HepG2 (cell line): ENCODE data around the gene TMEM86B. TPM values are rescaled to one million over a fixed set of nuclear protein-coding genes. Genes with fewer than 3 reads are reported as not detected.
A peak's percentile ranks its signal among the peaks of the same experiment; 100 is the strongest.

ENCODE experiments used
- ATF3 ChIP-seq: sonication (generic); formaldehyde crosslinking; IDR thresholded peaks from 2 replicates; pipeline ENCODE4 v1.4.0; 2020; ENCODE audit warnings: missing genetic modification reagents
- CBX2 ChIP-seq, 2 experiments: fragments of 200-600 bp in 1 of 2; sonication (generic); formaldehyde crosslinking in 1 of 2; IDR thresholded peaks; 2 replicates each; pipeline versions ENCODE4 v1.7.0 to v1.8.1; 2018 to 2022; ENCODE audit warnings: low read depth in 2 of 2, low read length in 1 of 2, mild to moderate bottlenecking in 1 of 2, missing genetic modification reagents in 1 of 2
- DMAP1 ChIP-seq: IDR thresholded peaks from 2 replicates; pipeline ENCODE4 v1.6.1; 2016
- FOXM1 ChIP-seq: sonication (generic); formaldehyde crosslinking; IDR thresholded peaks from 2 replicates; pipeline ENCODE4 v1.5.0; 2020; ENCODE audit warnings: missing genetic modification reagents
- GABPB1 ChIP-seq: IDR thresholded peaks from 2 replicates; pipeline ENCODE4 v1.6.1; 2016; ENCODE audit warnings: mild to moderate bottlenecking, missing genetic modification reagents, moderate library complexity, missing compliant biosample characterization
- IKZF4 ChIP-seq: sonication (generic); formaldehyde crosslinking; IDR thresholded peaks from 2 replicates; pipeline ENCODE4 v1.5.1; 2020; ENCODE audit warnings: borderline replicate concordance, mild to moderate bottlenecking, low read depth, missing genetic modification reagents; ENCODE audit errors: not compliant biosample characterization
- MNT ChIP-seq: fragments of 450-650 bp; IDR thresholded peaks from 2 replicates; pipeline ENCODE4 v1.6.1; 2016
- NONO ChIP-seq, 2 experiments: fragments of 450-650 bp in 1 of 2; sonication (generic) in 1 of 2; formaldehyde crosslinking in 1 of 2; IDR thresholded peaks in 1 of 2; conservative IDR thresholded peaks in 1 of 2; 2 replicates each; pipeline versions ENCODE4 v1.6.1 to v1.8.0; 2017 to 2022; ENCODE audit warnings: mild to moderate bottlenecking in 1 of 2, missing genetic modification reagents in 1 of 2, moderate library complexity in 1 of 2
- POLR2AphosphoS2 ChIP-seq: IDR thresholded peaks from 2 replicates; pipeline ENCODE4 v1.6.1; 2011; ENCODE audit warnings: low read depth, low read length, improper control_type of control experiment
- RAD21 ChIP-seq: fragments of 450-650 bp; formaldehyde crosslinking; IDR thresholded peaks from 2 replicates; pipeline ENCODE4 v1.5.0; 2020; ENCODE audit warnings: mild to moderate bottlenecking
- RFXAP ChIP-seq: sonication (generic); formaldehyde crosslinking; IDR thresholded peaks from 2 replicates; pipeline ENCODE4 v1.4.0; 2020; ENCODE audit warnings: missing genetic modification reagents, borderline replicate concordance
- SNAPC5 ChIP-seq: sonication (generic); formaldehyde crosslinking; IDR thresholded peaks from 2 replicates; pipeline ENCODE4 v1.8.1; 2023; ENCODE audit warnings: mild to moderate bottlenecking, missing genetic modification reagents, borderline replicate concordance
- TSC22D2 ChIP-seq: sonication (generic); formaldehyde crosslinking; IDR thresholded peaks from 2 replicates; pipeline ENCODE4 v1.5.1; 2020; ENCODE audit warnings: missing genetic modification reagents, mild to moderate bottlenecking, borderline replicate concordance
- ZGPAT ChIP-seq: IDR thresholded peaks from 2 replicates; pipeline ENCODE4 v1.6.1; 2016; ENCODE audit warnings: mild to moderate bottlenecking
- ZIK1 ChIP-seq: sonication (generic); formaldehyde crosslinking; IDR thresholded peaks from 2 replicates; pipeline ENCODE4 v1.5.0; 2020; ENCODE audit warnings: mild to moderate bottlenecking, low read depth, missing genetic modification reagents, borderline replicate concordance
- ZNF350 ChIP-seq: sonication (generic); formaldehyde crosslinking; IDR thresholded peaks from 2 replicates; pipeline ENCODE4 v1.4.0; 2020; ENCODE audit warnings: mild to moderate bottlenecking, low read depth, missing genetic modification reagents, borderline replicate concordance
- ZNF446 ChIP-seq: sonication (generic); formaldehyde crosslinking; IDR thresholded peaks from 2 replicates; pipeline ENCODE4 v1.5.0; 2020; ENCODE audit warnings: mild to moderate bottlenecking, missing genetic modification reagents
- ZNF552 ChIP-seq: sonication (generic); formaldehyde crosslinking; IDR thresholded peaks from 2 replicates; pipeline ENCODE4 v1.9.0; 2022; ENCODE audit warnings: missing genetic modification reagents, mild to moderate bottlenecking, borderline replicate concordance
- ZNF607 ChIP-seq: sonication (generic); formaldehyde crosslinking; IDR thresholded peaks from 2 replicates; pipeline ENCODE4 v1.5.1; 2020; ENCODE audit warnings: missing genetic modification reagents, mild to moderate bottlenecking, borderline replicate concordance
- ZNF619 ChIP-seq: sonication (generic); formaldehyde crosslinking; IDR thresholded peaks from 2 replicates; pipeline ENCODE4 v1.4.0; 2020; ENCODE audit warnings: mild to moderate bottlenecking, missing genetic modification reagents
- polyA plus RNA-seq, 8 experiments: library from polyadenylated mRNA; depleted of rRNA in 3 of 8; stranded (reverse) in 7 of 8; unstranded in 1 of 8; fragments of >200 nt; fragmentation: Illumina TruSeq in 4 of 8; extraction: Trizol in 4 of 8; gene quantifications; 2 replicates each; pipeline versions ENCODE4 v1.2.1 to v1.2.3, GENCODE V29; 2011 to 2016; ENCODE audit warnings: low read depth in 4 of 8, missing spikeins in 1 of 8, mixed read lengths in 1 of 8; ENCODE audit not compliant: insufficient read depth in 1 of 8
- total RNA-seq, 5 experiments: library from RNA; depleted of rRNA; stranded (reverse); fragments of >200 nt; fragmentation: Illumina TruSeq; extraction: Trizol; gene quantifications; 2 replicates each; pipeline ENCODE4 v1.2.3, GENCODE V29; 2016; ENCODE audit warnings: low read depth in 1 of 5
- TF ChIP-seq, protein P1 (sequence below): sonication (generic); formaldehyde crosslinking; IDR thresholded peaks from 2 replicates; pipeline ENCODE4 v1.4.0; 2020; ENCODE audit warnings: missing genetic modification reagents
- TF ChIP-seq, protein P2 (sequence below): IDR thresholded peaks from 2 replicates; pipeline ENCODE4 v1.6.1; 2016; ENCODE audit warnings: missing compliant biosample characterization, missing genetic modification reagents, borderline replicate concordance

Gene TMEM86B
- total and polyA plus RNA-seq, 2 of the 13 experiments (the other 11 are each of a cell fraction or from before 2014, with no cell fraction given) = 7.7 to 9.6 TPM

DNA sequence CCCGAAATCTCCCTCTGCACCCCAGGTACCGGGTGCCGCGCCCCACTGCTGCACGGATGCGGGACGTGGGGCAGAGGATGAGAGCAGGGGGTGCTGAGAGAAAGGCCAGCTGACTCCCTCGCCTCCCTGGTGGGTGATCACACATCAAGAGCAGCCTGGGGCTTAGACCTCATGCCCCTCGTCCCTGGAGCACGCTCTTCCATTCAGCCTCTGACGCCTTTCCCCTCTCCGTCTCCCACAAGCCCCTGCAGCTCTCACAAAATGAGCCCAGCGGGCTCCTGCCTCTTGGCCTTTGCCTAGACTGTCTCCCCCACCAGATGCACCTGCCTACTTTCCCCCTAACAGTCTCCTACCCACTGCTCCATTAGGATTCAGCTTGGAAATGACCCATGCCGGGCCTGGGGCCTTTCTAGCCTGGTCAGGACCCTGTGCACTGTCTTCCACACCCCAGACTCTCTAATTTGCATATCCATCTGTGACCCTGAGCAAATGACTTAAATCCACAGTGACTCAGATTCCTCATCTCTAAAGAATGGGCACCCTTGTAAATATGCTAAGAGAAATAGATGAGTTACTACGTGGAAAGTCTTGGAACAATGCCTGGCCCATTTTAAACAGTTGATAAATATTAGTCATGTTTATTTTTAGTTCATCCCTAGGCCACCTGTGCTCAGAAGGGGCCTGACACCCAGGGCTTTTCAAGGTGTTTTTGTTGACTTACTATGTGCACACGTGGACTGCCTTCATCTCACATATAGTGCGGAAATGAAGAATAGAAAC lies 18.7 kb downstream of the TMEM86B start (continued):
- TF ChIP-seq SNAPC5 (CRISPR knock-in tag) = no peak
- no peak for TF ChIP-seq NONO (IDR thresholded peaks at IDR 0.05)
- no peak for TF ChIP-seq NONO (CRISPR knock-in tag; conservative IDR thresholded peaks at IDR 0.05)
- TF ChIP-seq ZNF619 = no peak
- TF ChIP-seq MNT = peak; percentile 77
- TF ChIP-seq ZGPAT (CRISPR knock-in tag) = no peak; the same call in 1 of the 2 replicates
- peak; percentile 78 for TF ChIP-seq ZNF607 (CRISPR knock-in tag)
- TF ChIP-seq ZNF350 (CRISPR knock-in tag) = no peak
- TF ChIP-seq IKZF4 (CRISPR knock-in tag) = no peak
- no peak for TF ChIP-seq ZNF446 (CRISPR knock-in tag)
- peak; percentile 67; the same call in 1 of the 2 replicates for TF ChIP-seq ZIK1 (CRISPR knock-in tag)
- no peak for TF ChIP-seq RAD21 (CRISPR knock-in tag)
- TF ChIP-seq, protein P1, sequence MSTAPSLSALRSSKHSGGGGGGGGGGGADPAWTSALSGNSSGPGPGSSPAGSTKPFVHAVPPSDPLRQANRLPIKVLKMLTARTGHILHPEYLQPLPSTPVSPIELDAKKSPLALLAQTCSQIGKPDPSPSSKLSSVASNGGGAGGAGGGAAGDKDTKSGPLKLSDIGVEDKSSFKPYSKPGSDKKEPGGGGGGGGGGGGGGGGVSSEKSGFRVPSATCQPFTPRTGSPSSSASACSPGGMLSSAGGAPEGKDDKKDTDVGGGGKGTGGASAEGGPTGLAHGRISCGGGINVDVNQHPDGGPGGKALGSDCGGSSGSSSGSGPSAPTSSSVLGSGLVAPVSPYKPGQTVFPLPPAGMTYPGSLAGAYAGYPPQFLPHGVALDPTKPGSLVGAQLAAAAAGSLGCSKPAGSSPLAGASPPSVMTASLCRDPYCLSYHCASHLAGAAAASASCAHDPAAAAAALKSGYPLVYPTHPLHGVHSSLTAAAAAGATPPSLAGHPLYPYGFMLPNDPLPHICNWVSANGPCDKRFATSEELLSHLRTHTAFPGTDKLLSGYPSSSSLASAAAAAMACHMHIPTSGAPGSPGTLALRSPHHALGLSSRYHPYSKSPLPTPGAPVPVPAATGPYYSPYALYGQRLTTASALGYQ = peak; percentile 33; the same call in 1 of the 2 replicates
- TF ChIP-seq, protein P2, sequence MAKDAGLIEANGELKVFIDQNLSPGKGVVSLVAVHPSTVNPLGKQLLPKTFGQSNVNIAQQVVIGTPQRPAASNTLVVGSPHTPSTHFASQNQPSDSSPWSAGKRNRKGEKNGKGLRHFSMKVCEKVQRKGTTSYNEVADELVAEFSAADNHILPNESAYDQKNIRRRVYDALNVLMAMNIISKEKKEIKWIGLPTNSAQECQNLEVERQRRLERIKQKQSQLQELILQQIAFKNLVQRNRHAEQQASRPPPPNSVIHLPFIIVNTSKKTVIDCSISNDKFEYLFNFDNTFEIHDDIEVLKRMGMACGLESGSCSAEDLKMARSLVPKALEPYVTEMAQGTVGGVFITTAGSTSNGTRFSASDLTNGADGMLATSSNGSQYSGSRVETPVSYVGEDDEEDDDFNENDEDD (CRISPR knock-in tag) = peak; percentile 58; the same call in 1 of the 2 replicates
- 0 out of 2 replicates have a peak, but pooled peaks have one; percentile 19 for TF ChIP-seq TSC22D2
- TF ChIP-seq GABPB1 (CRISPR knock-in tag) = 0 out of 2 replicates have a peak, but pooled peaks have one; percentile 46
- TF ChIP-seq POLR2AphosphoS2 = no peak
- TF ChIP-seq CBX2 (IDR thresholded peaks at IDR 0.05; ENCODE audit: low read depth, low read length) = no peak
- TF ChIP-seq CBX2 (CRISPR knock-in tag; IDR thresholded peaks at IDR 0.05; ENCODE audit: low read depth) = no peak
- TF ChIP-seq DMAP1 (CRISPR knock-in tag) = no peak
- no peak for TF ChIP-seq RFXAP (CRISPR knock-in tag)
- 0 out of 2 replicates have a peak, but pooled peaks have one; percentile 49 for TF ChIP-seq ZNF552
- no peak for TF ChIP-seq ATF3 (CRISPR knock-in tag)
- no peak for TF ChIP-seq FOXM1
